ENCODE results near the gene PPP1R14D.

The PPP1R14D gene

DNA sequence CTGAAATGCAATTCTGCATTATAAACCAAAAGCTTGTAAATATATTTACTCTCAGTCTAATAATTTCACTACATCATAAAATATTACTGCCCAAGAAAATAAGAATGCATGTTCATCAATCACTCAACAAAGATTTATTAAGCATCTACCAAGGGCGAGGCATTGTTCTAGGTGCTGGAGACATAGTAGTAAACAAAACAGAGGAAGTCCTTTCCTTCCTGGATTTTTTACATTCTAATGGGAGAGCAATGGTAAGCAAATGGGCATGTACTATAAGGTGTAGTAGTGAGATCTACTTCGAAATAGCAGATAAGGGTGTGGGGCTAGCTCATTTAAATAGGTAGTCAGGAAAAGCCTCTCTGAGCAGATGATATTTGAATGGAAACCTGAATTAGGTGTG lies 32.5 kb downstream of the PPP1R14D start:
- Histone ChIP-seq H3K9ac (ENCODE audit: low read length) (no peak overlapping the region), H3K36me3 (ENCODE audit: low read length) (no peaks in the 10 kb centered on the region), H2AFZ (ENCODE audit: low read depth, low read length, severe bottlenecking) (no peak overlapping the region), H3K4me2 (ENCODE audit: low read depth, low read length, poor library complexity, severe bottlenecking) (no peak overlapping the region), H3K79me2 (ENCODE audit: insufficient read depth, low read length) (peaks cover 71% of the 10 kb centered on the region), H3K4me3 (ENCODE audit: insufficient read depth, low read length, poor library complexity, severe bottlenecking) (no peak overlapping the region), H3K9me3 (ENCODE audit: insufficient read depth, low read length) (no peaks in the 10 kb centered on the region), H3F3A (ENCODE audit: insufficient read depth) (no peaks in the 10 kb centered on the region), H3K9me2 (replicated peaks; ENCODE audit: insufficient read depth, low read length) (no peaks in the 10 kb centered on the region), H4K20me1 (ENCODE audit: low read depth, low read length) (no peaks in the 10 kb centered on the region), H3K27me3 (ENCODE audit: low read length) (no peaks in the 10 kb centered on the region), H3K27ac (ENCODE audit: low read depth, low read length) (no peak overlapping the region)
- TF ChIP-seq CTCF (IDR thresholded peaks at IDR 0.05; ENCODE audit: insufficient read depth, low read length, poor library complexity, severe bottlenecking) (no peak), EZH2phosphoT487 (conservative IDR thresholded peaks at IDR 0.05; ENCODE audit: low read length) (no peak)

- no peaks in the 10 kb centered on the region for H3K36me3 ChIP-seq (ENCODE audit: low read length)
- no peak overlapping the region for H3K4me2 ChIP-seq (ENCODE audit: low read depth, low read length, poor library complexity, severe bottlenecking)
- H3K27me3 ChIP-seq (ENCODE audit: low read length) = no peaks in the 10 kb centered on the region
- no peaks in the 10 kb centered on the region for H4K20me1 ChIP-seq (ENCODE audit: low read depth, low read length)
- no peaks in the 10 kb centered on the region for H3K9me2 ChIP-seq (replicated peaks; ENCODE audit: insufficient read depth, low read length)
- H2AFZ ChIP-seq (ENCODE audit: low read depth, low read length, severe bottlenecking) = no peak overlapping the region
- TF ChIP-seq CTCF (IDR thresholded peaks at IDR 0.05; ENCODE audit: insufficient read depth, low read length, poor library complexity, severe bottlenecking) (no peak), EZH2phosphoT487 (conservative IDR thresholded peaks at IDR 0.05; ENCODE audit: low read length) (no peak)
- H3K4me3 ChIP-seq (ENCODE audit: insufficient read depth, low read length, poor library complexity, severe bottlenecking) = no peak overlapping the region
- peaks cover 68% of the 10 kb centered on the region for H3K79me2 ChIP-seq (ENCODE audit: insufficient read depth, low read length)
- no peaks in the 10 kb centered on the region for H3F3A ChIP-seq (ENCODE audit: insufficient read depth)
- no peaks in the 10 kb centered on the region for H3K9me3 ChIP-seq (ENCODE audit: insufficient read depth, low read length)
- no peak overlapping the region for H3K9ac ChIP-seq (ENCODE audit: low read length)
- H3K27ac ChIP-seq (ENCODE audit: low read depth, low read length) = no peak overlapping the region
Observed at GRCh38 chr15:40793216-40793989, 35.1 kb downstream of the PPP1R14D start.

- Histone ChIP-seq H2AFZ (ENCODE audit: low read depth, low read length, severe bottlenecking) (no peak overlapping the region), H3K9me2 (replicated peaks; ENCODE audit: insufficient read depth, low read length) (no peaks in the 10 kb centered on the region), H3K4me3 (ENCODE audit: insufficient read depth, low read length, poor library complexity, severe bottlenecking) (no peak overlapping the region), H3K27me3 (ENCODE audit: low read length) (no peaks in the 10 kb centered on the region), H3F3A (ENCODE audit: insufficient read depth) (no peaks in the 10 kb centered on the region), H3K36me3 (ENCODE audit: low read length) (no peaks in the 10 kb centered on the region), H3K79me2 (ENCODE audit: insufficient read depth, low read length) (peaks cover 59% of the 10 kb centered on the region), H3K4me2 (ENCODE audit: low read depth, low read length, poor library complexity, severe bottlenecking) (no peak overlapping the region), H4K20me1 (ENCODE audit: low read depth, low read length) (no peaks in the 10 kb centered on the region), H3K27ac (ENCODE audit: low read depth, low read length) (no peak overlapping the region), H3K9ac (ENCODE audit: low read length) (no peak overlapping the region), H3K9me3 (ENCODE audit: insufficient read depth, low read length) (no peaks in the 10 kb centered on the region)
- TF ChIP-seq EZH2phosphoT487 (conservative IDR thresholded peaks at IDR 0.05; ENCODE audit: low read length) = no peak
- TF ChIP-seq CTCF (IDR thresholded peaks at IDR 0.05; ENCODE audit: insufficient read depth, low read length, poor library complexity, severe bottlenecking) = no peak
Observed at GRCh38 chr15:40792394-40792793, 36.1 kb downstream of the PPP1R14D start.

Measured in SU-DHL-6 (cell line).